Superior temporal gyrus (tissue), 1 donor: ENCODE measurements around the gene PTPRF.

Source experiments
- DNase-seq: peaks from one replicate; pipeline ENCODE4 v3.0.0-alpha.2; 2016; ENCODE audit errors: extremely low spot score

The PTPRF gene

DNA sequence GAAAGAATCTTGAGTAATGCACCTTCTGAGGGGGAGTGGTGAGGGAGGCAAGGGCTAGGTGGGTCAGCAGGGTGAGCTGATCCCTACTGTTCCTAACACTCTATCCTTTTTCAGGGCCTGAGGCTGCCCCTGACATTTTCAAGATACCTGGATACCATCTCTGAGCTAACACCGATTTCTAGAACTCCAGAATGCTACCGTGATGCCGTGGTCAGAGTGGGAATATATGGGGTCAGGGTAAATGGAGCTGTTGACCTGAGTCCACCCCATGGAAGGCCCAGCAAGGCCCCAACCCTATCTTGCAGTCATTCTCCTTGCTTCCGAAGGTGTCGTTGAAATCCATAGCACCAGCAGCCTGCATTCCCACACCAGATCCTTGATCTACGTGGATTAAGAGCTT is 18.0 kb upstream of the PTPRF start:
- DNase-seq, result no peak

GRCh38 chr1:43513471-43514173 is 17.1 kb upstream of the PTPRF start:
- DNase-seq, result no peak

DNA sequence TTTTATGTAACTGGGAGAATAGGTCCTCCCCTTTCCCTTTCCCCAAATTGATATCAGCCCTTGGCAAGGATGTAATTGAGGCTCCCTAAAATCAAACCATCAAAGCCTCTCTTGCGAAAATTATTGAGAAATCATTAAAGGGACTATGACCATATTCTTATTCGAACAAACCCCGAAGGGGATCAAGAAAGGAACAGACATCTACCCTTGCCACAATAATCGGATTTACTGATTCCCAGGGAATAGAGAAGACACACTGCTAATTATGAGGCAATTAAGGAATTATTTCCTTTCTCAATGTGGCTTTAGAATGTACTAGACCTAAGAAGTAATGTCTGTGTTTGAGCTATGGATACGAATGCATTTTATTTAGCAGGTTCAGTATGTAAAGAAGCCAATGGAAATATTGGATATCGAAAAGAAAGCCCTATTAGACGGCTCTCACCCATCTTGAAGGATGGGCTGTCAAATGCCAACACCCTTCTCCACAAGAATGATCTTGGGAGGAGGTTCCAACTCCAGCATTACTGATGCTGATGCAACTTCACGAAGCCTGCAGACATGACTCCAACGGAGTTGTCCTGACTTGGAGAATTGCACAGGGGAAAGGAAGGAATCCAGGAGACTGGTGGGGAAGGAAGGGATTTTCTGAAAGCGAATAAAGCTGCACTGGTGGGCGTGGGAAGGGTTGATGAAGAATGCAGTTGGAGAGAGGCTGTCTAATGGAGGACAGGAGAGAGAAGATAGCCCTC is 11.6 kb upstream of the PTPRF start:
- DNase-seq, result no peak

DNA sequence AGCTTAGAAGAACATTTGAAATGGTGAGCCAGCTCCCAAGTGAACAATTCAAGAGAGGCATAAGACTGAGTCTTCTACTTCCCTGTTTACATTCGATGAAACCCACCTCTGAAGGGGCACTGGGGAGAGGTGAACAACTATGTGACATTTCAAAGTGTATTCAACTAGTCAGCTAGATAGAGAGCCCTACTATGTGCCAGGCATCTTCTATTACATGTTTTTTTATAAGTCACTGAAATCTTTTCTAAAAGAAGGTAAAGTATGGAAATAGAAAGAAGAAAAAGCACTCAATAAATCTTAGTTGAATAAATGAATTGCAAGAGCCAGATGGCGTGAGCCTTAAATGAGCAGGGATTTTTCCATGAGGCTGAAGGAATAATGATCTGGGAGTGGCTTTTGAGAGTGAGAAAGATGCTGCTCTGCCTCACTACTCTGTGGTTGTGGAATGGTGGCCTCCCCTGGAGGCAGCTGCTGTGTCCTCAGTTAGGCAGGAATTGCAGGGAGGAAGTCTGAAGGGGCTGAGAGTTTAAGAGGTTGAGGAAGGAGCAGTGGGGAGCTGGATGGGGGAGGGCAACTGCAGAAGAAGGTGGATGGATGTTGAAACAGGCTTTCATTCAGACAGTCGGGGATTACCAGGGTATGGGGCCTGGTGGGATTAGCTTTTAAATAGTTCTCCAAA is 10.4 kb upstream of the PTPRF start:
- DNase-seq, result no peak

DNA sequence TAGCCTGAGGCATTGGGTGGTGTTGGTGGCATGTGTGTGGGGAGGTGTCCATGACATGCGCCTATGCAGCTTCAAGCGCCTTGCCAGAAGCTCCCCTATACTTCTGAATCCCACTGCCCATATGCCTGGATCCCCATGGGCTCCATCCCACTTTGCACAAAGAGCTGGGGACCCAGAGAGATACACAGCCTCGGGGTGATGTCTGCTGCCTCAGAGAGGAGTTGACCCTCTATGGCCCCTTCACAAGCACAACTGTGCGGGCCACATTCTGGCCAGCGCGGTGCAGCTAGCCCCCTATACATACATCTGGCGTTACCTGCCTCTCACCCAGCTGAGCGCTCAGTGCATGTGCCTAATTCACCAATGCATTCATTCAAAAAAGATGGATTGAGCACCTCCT is 9.6 kb upstream of the PTPRF start:
- no peak for DNase-seq

- no peak for DNase-seq
Measured at GRCh38 chr1:43521756-43522155, 8.9 kb upstream of the PTPRF start.

- no peak for DNase-seq
Measured at GRCh38 chr1:43522431-43522775, 8.3 kb upstream of the PTPRF start.

- no peak for DNase-seq
Measured at GRCh38 chr1:43522776-43523480, 7.8 kb upstream of the PTPRF start.

DNA sequence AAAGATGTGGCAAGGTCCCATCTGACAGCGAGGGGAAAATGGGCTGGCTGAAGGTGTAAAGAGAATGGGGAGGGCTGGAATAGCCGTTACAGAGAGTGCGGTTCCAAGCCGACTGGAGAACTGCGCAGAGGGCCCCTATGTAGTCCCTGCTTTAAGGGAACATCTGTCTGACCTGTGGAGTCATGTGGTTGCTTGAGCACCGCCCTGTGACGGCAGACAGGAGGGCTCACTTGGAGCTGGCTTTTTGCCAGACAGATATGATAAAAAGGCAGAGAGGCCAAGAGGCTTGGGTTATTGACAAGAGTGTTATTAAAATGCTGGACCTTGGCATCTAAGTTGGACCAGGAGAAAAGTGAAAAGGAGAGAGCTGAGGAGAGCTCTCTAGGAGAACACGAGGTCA is 5.9 kb upstream of the PTPRF start:
- no peak for DNase-seq

DNA sequence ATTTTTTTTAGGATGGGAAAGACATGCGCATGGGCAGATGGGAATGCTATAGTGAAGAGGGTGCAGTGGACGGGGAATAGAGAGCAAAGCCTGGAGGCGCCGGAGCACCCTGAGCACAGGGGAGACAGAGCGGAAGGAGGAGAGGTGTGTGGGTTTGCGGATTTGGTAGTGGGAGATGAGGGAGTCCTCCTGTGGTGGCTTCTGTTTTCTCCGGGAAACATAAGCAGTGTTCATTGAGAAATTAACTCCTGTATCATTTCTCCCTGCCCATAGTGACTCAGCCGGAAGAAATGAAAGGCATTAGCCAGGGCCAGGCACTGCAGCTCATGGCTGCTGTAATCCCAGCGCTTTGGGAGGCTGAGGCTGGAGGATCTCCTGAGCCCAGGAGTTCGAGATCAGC is 4.7 kb upstream of the PTPRF start:
- DNase-seq, result no peak

GRCh38 chr1:43527111-43527878 is 3.4 kb upstream of the PTPRF start:
- DNase-seq, result no peak

DNA sequence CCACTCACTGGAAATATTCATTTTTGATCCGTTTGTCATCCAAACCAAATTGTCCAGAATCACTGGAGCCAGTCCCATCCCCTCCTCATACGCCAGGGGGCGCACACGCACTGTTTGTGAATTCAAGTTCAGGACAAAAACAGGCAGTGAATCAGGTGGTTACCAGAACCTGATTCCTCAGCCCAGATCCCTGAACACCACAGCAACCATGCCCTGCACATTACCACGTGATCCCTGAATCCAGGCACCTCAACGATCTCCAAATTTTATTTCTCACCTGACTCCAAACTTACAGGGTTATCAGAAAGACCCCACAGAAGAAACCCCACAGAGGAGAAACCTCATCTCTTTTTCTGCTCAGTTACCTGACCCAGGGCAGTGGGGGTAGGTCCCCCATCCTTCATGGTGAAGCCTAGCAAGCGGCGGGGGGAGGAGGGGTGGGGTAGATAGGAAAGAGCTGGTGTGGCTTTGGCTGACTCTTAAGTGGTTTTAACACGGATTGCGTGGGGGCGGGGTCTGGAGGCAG is 1.4 kb upstream of the PTPRF start:
- peak; percentile 94 for DNase-seq

- DNase-seq, result no peak
Measured at GRCh38 chr1:43531107-43531905, 623 bp downstream of the PTPRF start.

DNA sequence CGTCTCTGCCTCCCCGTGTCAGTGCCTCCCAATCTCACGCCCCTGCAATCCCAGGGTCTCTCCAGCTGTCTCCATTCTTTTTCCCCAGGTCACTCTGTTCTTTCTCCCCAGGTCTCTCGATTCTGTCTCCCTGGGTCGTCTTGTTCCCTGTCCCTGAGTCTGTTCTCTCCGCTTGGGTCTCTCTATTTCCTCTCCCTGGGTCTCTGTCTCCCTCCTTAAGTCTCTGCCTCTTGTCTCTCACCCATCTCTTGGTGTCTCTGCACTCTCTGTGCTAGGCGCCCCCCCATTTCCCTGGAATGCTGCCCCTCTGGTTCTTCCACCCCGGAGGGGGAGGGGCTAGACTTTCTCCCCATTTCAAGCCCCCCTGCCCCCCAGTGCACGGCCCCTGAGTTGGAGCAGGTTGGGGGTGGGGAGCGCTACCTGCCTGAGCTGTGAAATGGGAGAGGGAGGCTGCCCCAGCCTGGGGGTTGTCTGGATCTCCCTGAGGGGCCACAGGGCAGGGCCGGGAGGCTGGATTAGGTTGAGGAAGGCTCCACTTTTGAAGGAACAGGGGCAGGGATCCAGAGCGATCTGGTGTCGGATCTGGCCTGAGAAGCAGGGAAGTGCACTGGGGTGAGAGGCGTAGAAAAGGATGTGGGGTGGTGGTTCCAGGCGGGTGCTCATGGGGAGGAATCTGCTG is 1.4 kb downstream of the PTPRF start:
- no peak for DNase-seq

GRCh38 chr1:43532716-43533115 is 2.0 kb downstream of the PTPRF start:
- DNase-seq, result no peak

DNA sequence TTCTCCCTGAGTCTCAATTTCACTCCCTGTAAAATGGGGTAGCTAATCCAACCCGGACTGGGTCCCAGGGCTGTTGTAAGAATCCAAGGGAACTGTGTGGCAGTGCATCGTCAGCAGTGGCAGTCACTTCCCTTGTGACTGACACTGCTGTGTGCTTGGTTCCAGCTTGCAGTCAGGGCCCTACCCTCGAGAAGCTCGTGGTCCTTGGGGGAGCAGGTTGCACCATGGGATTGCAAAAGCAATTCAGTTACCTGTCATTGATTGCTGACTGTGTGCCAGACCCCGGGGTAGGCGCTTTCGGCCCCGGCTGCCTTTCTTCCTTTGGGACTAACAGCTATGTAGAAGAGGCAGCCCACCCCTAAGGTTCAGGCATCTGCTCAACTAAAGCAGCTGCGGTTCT is 2.9 kb downstream of the PTPRF start:
- no peak for DNase-seq

GRCh38 chr1:43534256-43534655 is 3.6 kb downstream of the PTPRF start:
- no peak for DNase-seq

GRCh38 chr1:43536196-43536863 is 5.6 kb downstream of the PTPRF start:
- no peak for DNase-seq

DNA sequence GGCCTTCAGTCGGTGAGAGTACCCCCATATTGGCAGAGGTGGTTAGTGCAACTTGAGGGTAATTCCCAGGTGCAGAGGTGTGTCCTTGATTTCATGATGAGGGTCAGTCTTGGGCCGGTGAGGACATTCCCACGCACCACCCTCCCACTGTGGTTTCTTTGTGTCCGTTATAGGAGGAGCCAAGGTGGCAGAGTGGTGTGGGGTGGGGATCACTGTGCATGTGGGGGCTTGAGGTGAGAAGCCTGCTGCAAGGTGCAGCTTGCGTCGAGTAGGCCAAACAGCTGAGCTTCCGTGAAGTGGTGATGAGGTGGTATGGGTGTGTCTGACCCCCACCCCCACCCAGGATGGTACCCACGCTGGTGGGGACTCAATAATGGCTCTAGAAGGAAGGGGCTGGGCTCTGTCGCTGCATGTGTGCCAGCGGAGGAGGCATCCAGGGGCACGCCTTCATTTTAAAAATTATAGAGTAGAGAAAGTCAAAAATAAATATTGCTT is 6.2 kb downstream of the PTPRF start:
- DNase-seq, result no peak
